ENCODE data around the gene CNTLN.
"Not testable (repeated sequence)": the region's sequence is repeated elsewhere in the genome, so short reads cannot be mapped to it uniquely, and the experiment has no call there.

Gene CNTLN

DNA sequence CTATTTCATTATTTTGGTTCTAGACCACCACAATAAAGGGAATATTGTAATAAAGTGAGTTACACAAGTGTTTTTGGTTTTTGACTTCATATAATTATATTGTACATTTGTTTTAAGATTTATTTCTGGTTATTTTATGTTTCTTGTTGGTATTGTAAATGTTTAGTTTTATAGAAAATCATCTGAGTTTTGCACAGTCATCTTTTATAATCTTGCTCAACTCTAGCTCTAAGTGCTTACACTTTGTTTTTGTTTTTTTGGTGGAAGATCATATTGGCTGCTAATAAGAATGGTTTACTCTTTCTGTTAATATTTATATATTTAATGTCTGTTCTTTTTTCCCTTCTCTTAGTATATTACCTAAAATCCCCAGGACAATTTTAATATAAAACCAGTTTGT lies 135.0 kb downstream of the CNTLN start:
- DNase-seq (ENCODE audit: low read depth), result no peak
- H3K4me3 ChIP-seq (replicated peaks; ENCODE audit: low read depth, low read length), result no peak overlapping the region
- TF ChIP-seq, protein P1, sequence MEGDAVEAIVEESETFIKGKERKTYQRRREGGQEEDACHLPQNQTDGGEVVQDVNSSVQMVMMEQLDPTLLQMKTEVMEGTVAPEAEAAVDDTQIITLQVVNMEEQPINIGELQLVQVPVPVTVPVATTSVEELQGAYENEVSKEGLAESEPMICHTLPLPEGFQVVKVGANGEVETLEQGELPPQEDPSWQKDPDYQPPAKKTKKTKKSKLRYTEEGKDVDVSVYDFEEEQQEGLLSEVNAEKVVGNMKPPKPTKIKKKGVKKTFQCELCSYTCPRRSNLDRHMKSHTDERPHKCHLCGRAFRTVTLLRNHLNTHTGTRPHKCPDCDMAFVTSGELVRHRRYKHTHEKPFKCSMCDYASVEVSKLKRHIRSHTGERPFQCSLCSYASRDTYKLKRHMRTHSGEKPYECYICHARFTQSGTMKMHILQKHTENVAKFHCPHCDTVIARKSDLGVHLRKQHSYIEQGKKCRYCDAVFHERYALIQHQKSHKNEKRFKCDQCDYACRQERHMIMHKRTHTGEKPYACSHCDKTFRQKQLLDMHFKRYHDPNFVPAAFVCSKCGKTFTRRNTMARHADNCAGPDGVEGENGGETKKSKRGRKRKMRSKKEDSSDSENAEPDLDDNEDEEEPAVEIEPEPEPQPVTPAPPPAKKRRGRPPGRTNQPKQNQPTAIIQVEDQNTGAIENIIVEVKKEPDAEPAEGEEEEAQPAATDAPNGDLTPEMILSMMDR (IDR thresholded peaks at IDR 0.05; ENCODE audit: low read length, missing control alignments), result no peak

GRCh38 chr9:17272536-17272935 lies 137.7 kb downstream of the CNTLN start:
- TF ChIP-seq, protein P1 (IDR thresholded peaks at IDR 0.05; ENCODE audit: low read length, missing control alignments), result no peak
- H3K4me3 ChIP-seq (replicated peaks; ENCODE audit: low read depth, low read length), result no peak overlapping the region
- no peak for DNase-seq (ENCODE audit: low read depth)

DNA sequence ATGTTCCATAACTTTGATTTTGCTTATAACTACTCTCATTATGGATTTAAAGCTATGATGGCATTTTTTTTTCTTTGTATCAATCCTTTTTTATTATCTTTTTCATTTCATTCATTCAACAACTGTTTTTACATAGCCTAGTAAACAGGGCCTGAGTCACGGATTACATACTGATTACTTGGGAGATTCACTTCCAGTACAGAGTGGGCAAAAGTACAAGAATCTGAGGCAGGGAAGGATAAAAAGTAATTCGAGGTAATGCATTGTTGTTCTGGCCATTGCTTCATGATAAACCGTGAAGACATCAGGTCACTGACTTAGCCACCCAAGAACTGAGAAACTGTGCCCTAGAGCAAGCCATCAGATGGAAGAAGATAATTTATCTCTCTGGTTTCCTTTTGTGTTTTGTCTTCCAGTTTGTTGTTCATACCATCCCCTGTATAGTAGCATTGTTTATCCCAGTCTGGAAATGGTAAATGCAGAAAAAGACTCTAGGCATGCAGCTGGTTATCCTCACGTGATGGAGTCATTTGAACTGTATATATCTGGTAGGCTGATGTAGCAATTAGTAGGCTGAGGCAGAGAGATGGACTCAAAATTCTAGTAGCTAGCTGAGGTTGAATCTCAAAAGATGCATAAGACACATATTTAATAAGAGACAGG lies 145.6 kb downstream of the CNTLN start:
- TF ChIP-seq, protein P1 (IDR thresholded peaks at IDR 0.05; ENCODE audit: low read length, missing control alignments), result no peak
- H3K4me3 ChIP-seq (replicated peaks; ENCODE audit: low read depth, low read length), result no peak overlapping the region
- peak; percentile 63 for DNase-seq (ENCODE audit: low read depth)

GRCh38 chr9:17290673-17291072 lies 155.8 kb downstream of the CNTLN start:
- H3K4me3 ChIP-seq (replicated peaks; ENCODE audit: low read depth, low read length); DNase-seq (ENCODE audit: low read depth): not testable (repeated sequence)

DNA sequence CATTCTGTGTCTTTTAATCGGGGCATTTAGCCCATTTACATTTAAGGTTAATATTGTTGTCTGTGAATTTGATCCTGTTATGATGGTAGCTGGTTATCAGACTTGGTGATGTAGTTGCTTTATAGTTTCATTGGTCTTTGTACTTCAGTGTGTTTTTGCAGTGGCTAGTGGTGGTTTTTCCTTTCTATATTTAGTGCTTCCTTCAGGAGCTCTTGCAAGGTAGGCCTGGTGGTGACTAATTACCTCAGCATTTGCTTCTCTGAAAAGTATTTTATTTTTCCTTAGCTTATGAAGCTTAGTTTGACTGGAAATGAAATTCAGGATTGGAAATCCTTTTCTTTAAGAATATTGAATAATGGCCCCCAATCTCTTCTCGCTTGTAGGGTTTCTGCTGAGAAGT lies 156.9 kb downstream of the CNTLN start:
- H3K4me3 ChIP-seq (replicated peaks; ENCODE audit: low read depth, low read length), result no peak overlapping the region
- TF ChIP-seq, protein P1 (IDR thresholded peaks at IDR 0.05; ENCODE audit: low read length, missing control alignments), result no peak
- peak; percentile 19 for DNase-seq (ENCODE audit: low read depth)

DNA sequence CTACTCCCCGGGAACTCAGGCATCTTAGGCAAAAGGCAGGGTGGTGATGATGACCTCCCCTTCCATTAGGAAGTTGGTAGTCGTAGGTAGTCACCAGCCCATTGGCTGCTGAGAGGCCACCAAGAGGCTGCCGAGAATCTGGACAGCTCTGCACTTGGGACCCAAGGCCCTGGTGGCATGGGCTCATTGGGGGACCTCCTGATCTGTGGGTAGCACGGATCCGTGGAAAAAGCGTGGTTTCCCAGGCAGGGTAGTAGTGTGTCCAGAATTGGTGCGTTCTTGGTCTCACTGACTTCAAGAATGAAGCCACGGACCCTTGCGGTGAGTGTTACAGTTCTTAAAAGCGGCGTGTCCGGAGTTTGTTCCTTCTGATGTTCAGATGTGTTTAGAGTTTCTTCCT lies 158.8 kb downstream of the CNTLN start:
- no peak for DNase-seq (ENCODE audit: low read depth)
- TF ChIP-seq, protein P1 (IDR thresholded peaks at IDR 0.05; ENCODE audit: low read length, missing control alignments), result no peak
- H3K4me3 ChIP-seq (replicated peaks; ENCODE audit: low read depth, low read length), result no peak overlapping the region

DNA sequence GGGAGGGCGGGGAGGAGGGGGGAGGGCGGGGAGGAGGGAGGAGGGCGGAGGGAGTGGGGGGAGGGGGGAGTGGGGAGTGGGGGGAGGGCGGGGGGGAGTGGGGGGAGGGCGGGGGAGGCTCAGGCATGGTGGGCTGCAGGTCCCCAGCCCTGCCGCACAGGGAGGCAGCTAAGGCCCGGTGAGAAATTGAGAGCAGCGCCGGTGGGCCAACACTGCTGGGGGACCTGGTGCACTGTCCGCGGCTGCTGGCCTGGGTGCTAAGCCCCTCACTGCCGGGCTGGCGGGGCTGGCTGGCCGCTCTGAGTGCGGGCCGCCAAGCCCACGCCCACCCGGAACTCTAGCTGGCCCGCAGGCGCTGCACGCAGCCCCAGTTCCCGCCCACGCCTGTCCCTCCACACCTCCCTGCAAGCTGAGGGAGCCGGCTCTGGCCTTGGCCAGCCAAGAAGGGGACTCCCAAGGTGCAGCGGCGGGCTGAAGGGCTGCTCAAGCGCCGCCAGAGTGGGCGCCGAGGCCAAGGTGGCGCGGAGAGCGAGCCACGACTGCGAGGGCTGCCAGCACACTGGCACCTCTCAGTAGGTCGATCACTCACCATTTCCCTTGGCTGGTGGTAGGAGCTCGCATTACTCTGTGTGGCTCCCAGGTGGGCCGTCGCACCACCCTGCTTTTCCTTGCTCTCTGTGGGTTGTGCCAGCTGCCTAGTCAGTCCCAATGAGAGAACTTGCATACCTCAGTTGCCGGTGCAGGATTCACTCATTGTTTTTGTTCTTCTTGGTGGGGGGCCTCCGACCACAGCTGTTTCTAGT lies 160.2 kb downstream of the CNTLN start:
- DNase-seq (ENCODE audit: low read depth), result no peak
- no peak overlapping the region for H3K4me3 ChIP-seq (replicated peaks; ENCODE audit: low read depth, low read length)
- TF ChIP-seq, protein P1 (IDR thresholded peaks at IDR 0.05; ENCODE audit: low read length, missing control alignments), result no peak

Data from fibroblast of pulmonary artery (primary cell).